Measurements from ENCODE around the gene TSPAN6.

GRCh38 chrX:100662170-100662569 lies 25.6 kb upstream of the TSPAN6 start:
- no peak for TF ChIP-seq CTCF (IDR thresholded peaks at IDR 0.05; ENCODE audit: insufficient read depth, low read depth, low read length)
- no peak for TF ChIP-seq EZH2 (IDR thresholded peaks at IDR 0.05; ENCODE audit: insufficient read depth, low read length)
